Measurements from ENCODE around the gene TUG1. TPM values are rescaled to one million over a fixed set of nuclear protein-coding genes. Genes with fewer than 3 reads are reported as not detected.

TUG1 gene
- polyA plus RNA-seq, 3 donors = 9.9 to 81.3 (median 13.9) TPM

DNA sequence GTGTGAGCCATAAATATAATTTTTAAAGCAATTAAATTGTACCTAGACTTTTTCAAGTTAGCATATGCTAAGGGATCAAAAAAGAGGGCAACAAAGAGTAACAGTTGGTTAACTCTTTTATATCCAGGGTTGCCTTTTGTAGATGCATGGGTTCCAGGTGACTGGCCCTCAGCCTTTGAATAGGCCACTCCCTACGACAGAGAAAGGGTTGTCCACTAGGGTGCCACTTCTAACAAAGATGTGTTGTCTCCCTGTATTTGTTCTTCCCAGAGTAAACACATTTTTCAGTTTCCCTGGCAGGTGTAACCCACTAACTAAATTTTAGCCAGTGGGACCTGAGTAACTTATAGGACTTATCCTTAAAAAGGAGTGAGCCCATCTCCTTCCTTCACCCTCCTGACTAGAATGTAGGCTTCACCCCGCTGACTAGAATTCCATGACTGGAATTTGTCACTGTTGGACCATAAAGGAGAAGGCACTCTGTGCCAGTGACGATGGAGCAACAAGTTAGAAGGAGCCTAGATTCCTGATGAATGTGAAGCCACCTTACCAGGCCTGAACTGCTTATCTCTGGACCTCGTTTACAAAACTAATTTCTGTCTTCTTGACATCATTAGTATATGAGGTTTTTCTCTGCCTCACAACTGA is 16.6 kb downstream of the TUG1 start:
- intact Hi-C loops (cut with micrococcal nuclease) = no loop called here
- H3K36me3 Mint-ChIP-seq = no peaks in the 10 kb centered on the region
- Histone ChIP-seq H3K79me2 (ENCODE audit: insufficient read depth, low read length) (no peaks in the 10 kb centered on the region), H3K9ac (ENCODE audit: insufficient read depth, low read length, poor library complexity, severe bottlenecking) (no peak overlapping the region), H4K20me1 (ENCODE audit: insufficient read depth, low read length) (peaks cover 4% of the 10 kb centered on the region), H3K4me1 (ENCODE audit: control insufficient read depth in 1 of 2, insufficient read depth in 2 of 2, low read length in 2 of 2) (peaks cover 20 to 21% of the 10 kb centered on the region in 2 donors), H3K4me2 (replicated peaks; ENCODE audit: extremely low read depth, low read length, poor library complexity, severe bottlenecking) (no peak overlapping the region), H3K36me3 (replicated peaks in 1 of 2; ENCODE audit: control insufficient read depth in 1 of 2, insufficient read depth in 2 of 2, low read length in 2 of 2) (no peaks in the 10 kb centered on the region), H2AFZ (ENCODE audit: insufficient read depth, low read depth, low read length, poor library complexity, severe bottlenecking) (no peak overlapping the region), H3K9me3 (replicated peaks in 1 of 2; ENCODE audit: control insufficient read depth in 1 of 2, insufficient read depth in 1 of 2, low read length in 2 of 2) (peaks cover 0 to 11% of the 10 kb centered on the region in 2 donors), H3K27ac (ENCODE audit: low read depth in 1 of 2, low read length in 2 of 2) (no peak overlapping the region), H3K4me3 (replicated peaks in 1 of 3; ENCODE audit: low read depth in 2 of 3, low read length in 3 of 3) (no peak overlapping the region), H3K27me3 (ENCODE audit: control insufficient read depth in 2 of 2, insufficient read depth in 2 of 2, low read length in 2 of 2) (no peaks in the 10 kb centered on the region)
- DNase-seq = no peak
- no peak overlapping the region for H3K27ac Mint-ChIP-seq
- H3K9me3 Mint-ChIP-seq = peaks cover 4 to 38% (median 9%) of the 10 kb centered on the region in 7 donors
- 90% methylated on average over 3 of the region's 4 CpGs for WGBS (ENCODE audit: insufficient coverage)
- H3K4me1 Mint-ChIP-seq = peaks cover 21% of the 10 kb centered on the region
- no peaks in the 10 kb centered on the region for H3K27me3 Mint-ChIP-seq (ENCODE audit: low read depth in 3 of 3)
- H3K4me3 Mint-ChIP-seq = no peak overlapping the region
- TF ChIP-seq, protein P1, sequence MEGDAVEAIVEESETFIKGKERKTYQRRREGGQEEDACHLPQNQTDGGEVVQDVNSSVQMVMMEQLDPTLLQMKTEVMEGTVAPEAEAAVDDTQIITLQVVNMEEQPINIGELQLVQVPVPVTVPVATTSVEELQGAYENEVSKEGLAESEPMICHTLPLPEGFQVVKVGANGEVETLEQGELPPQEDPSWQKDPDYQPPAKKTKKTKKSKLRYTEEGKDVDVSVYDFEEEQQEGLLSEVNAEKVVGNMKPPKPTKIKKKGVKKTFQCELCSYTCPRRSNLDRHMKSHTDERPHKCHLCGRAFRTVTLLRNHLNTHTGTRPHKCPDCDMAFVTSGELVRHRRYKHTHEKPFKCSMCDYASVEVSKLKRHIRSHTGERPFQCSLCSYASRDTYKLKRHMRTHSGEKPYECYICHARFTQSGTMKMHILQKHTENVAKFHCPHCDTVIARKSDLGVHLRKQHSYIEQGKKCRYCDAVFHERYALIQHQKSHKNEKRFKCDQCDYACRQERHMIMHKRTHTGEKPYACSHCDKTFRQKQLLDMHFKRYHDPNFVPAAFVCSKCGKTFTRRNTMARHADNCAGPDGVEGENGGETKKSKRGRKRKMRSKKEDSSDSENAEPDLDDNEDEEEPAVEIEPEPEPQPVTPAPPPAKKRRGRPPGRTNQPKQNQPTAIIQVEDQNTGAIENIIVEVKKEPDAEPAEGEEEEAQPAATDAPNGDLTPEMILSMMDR (IDR thresholded peaks at IDR 0.05) = no peak

DNA sequence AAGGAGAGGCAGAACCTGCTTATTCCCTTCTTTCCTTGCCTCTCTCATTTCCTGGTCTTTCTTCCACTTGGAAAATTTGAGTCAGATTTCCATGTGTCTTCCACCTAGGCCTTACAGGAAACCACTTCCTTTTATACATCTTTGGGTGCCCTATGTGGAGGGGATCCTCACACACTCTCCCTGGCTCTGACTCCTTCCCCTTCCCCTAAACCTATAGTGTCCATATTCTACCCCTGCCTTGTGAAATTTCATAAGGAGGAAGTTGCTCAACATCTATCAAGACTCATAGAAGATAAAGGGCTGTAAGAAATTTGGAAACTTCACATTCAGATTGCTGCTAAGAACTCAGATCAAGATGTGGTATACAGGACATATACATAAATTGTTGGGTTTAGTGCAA is 20.4 kb downstream of the TUG1 start:
- Histone ChIP-seq H3K79me2 (ENCODE audit: insufficient read depth, low read length) (no peaks in the 10 kb centered on the region), H3K27me3 (ENCODE audit: control insufficient read depth in 2 of 2, insufficient read depth in 2 of 2, low read length in 2 of 2) (no peaks in the 10 kb centered on the region), H3K4me1 (ENCODE audit: control insufficient read depth in 1 of 2, insufficient read depth in 2 of 2, low read length in 2 of 2) (peaks cover 23 to 24% of the 10 kb centered on the region in 2 donors), H3K4me2 (replicated peaks; ENCODE audit: extremely low read depth, low read length, poor library complexity, severe bottlenecking) (peak overlapping the region; percentile 21), H3K4me3 (replicated peaks in 1 of 3; ENCODE audit: low read depth in 2 of 3, low read length in 3 of 3) (peak overlapping the region in 1 of 3 experiments; percentile 22), H3K27ac (ENCODE audit: low read depth in 1 of 2, low read length in 2 of 2) (peak overlapping the region; percentile 17 to 63), H3K9me3 (replicated peaks in 1 of 2; ENCODE audit: control insufficient read depth in 1 of 2, insufficient read depth in 1 of 2, low read length in 2 of 2) (peaks cover 0 to 8% of the 10 kb centered on the region in 2 donors), H3K36me3 (replicated peaks in 1 of 2; ENCODE audit: control insufficient read depth in 1 of 2, insufficient read depth in 2 of 2, low read length in 2 of 2) (no peaks in the 10 kb centered on the region), H3K9ac (ENCODE audit: insufficient read depth, low read length, poor library complexity, severe bottlenecking) (no peak overlapping the region), H4K20me1 (ENCODE audit: insufficient read depth, low read length) (no peaks in the 10 kb centered on the region), H2AFZ (ENCODE audit: insufficient read depth, low read depth, low read length, poor library complexity, severe bottlenecking) (no peak overlapping the region)
- H3K4me3 Mint-ChIP-seq = peak overlapping the region in 1 of 2 donors; percentile 9
- H3K27me3 Mint-ChIP-seq (ENCODE audit: low read depth in 3 of 3) = no peaks in the 10 kb centered on the region
- peaks cover 3 to 15% (median 7%) of the 10 kb centered on the region in 7 donors for H3K9me3 Mint-ChIP-seq
- intact Hi-C loops (cut with micrococcal nuclease) = no loop called here
- peak overlapping the region; percentile 77 to 89 (median 85) for H3K27ac Mint-ChIP-seq
- DNase-seq = peak; percentile 64 to 84 (median 83)
- peaks cover 26% of the 10 kb centered on the region for H3K4me1 Mint-ChIP-seq
- TF ChIP-seq, protein P1 (IDR thresholded peaks at IDR 0.05) = no peak
- peaks cover 0 to 1% of the 10 kb centered on the region in 2 donors for H3K36me3 Mint-ChIP-seq

Data from CD14-positive monocyte (primary cell).